ENCODE measurements around the gene TMOD2.
A peak's percentile ranks its signal among the peaks of the same experiment; 100 is the strongest.

The TMOD2 gene

GRCh38 chr15:51724199-51724598 is 27.2 kb upstream of the TMOD2 start:
- no peaks in the 10 kb centered on the region for H3K9me3 ChIP-seq (ENCODE audit: insufficient read depth, low read depth, low read length)
- no CpG with 5 or more reads among the region's 2 CpGs for WGBS (ENCODE audit: extremely low coverage, insufficient coverage, insufficient read length)
- no peak overlapping the region for H3K9ac ChIP-seq (ENCODE audit: low read length)
- H2BK12ac ChIP-seq (ENCODE audit: low read length), result no peak overlapping the region
- no peak overlapping the region for H3K4ac ChIP-seq (ENCODE audit: low read depth, low read length)
- no peak overlapping the region for H3K18ac ChIP-seq (ENCODE audit: low read length)
- peak overlapping the region; percentile 30 for H3K27ac ChIP-seq (ENCODE audit: low read depth, low read length)
- H3K4me2 ChIP-seq (ENCODE audit: low read length), result no peak overlapping the region
- H3K14ac ChIP-seq (ENCODE audit: low read length), result no peak overlapping the region
- H2BK5ac ChIP-seq (ENCODE audit: low read depth, low read length, poor library complexity), result no peak overlapping the region
- H3K23ac ChIP-seq (ENCODE audit: low read length), result no peak overlapping the region
- no peak overlapping the region for H2BK120ac ChIP-seq (ENCODE audit: insufficient read depth, low read length, poor library complexity)
- H3K4me3 ChIP-seq (ENCODE audit: low read depth, low read length), result no peak overlapping the region
- H4K8ac ChIP-seq (ENCODE audit: low read depth, low read length), result no peak overlapping the region
- no peaks in the 10 kb centered on the region for H3K36me3 ChIP-seq (ENCODE audit: control insufficient read depth in 1 of 2, insufficient read depth in 2 of 2, low read length in 2 of 2)
- H3K79me2 ChIP-seq (ENCODE audit: control insufficient read depth, insufficient read depth, low read length, poor library complexity), result no peaks in the 10 kb centered on the region
- H4K91ac ChIP-seq (ENCODE audit: low read depth, low read length), result no peak overlapping the region
- no peak overlapping the region for H4K12ac ChIP-seq (ENCODE audit: low read depth, low read length)
- H2AK5ac ChIP-seq (ENCODE audit: low read length), result no peak overlapping the region
- no peaks in the 10 kb centered on the region for H3K27me3 ChIP-seq (ENCODE audit: insufficient read depth, low read length)
- no peak overlapping the region for H2AFZ ChIP-seq (ENCODE audit: insufficient read depth, low read length, poor library complexity)
- H3K4me1 ChIP-seq (ENCODE audit: control insufficient read depth in 1 of 2, insufficient read depth in 2 of 2, low read length in 2 of 2), result peaks cover 17 to 22% of the 10 kb centered on the region in 2 experiments
- DNase-seq, result no peak
- peaks cover 15% of the 10 kb centered on the region for H3K79me1 ChIP-seq (ENCODE audit: low read length)

- Histone ChIP-seq H4K8ac (ENCODE audit: low read depth, low read length) (no peak overlapping the region), H3K9me3 (ENCODE audit: insufficient read depth, low read depth, low read length) (no peaks in the 10 kb centered on the region), H2AK5ac (ENCODE audit: low read length) (no peak overlapping the region), H2BK120ac (ENCODE audit: insufficient read depth, low read length, poor library complexity) (no peak overlapping the region), H3K36me3 (ENCODE audit: control insufficient read depth in 1 of 2, insufficient read depth in 2 of 2, low read length in 2 of 2) (no peaks in the 10 kb centered on the region), H3K4me1 (ENCODE audit: control insufficient read depth in 1 of 2, insufficient read depth in 2 of 2, low read length in 2 of 2) (peaks cover 17 to 22% of the 10 kb centered on the region in 2 experiments), H2BK5ac (ENCODE audit: low read depth, low read length, poor library complexity) (no peak overlapping the region), H3K27ac (ENCODE audit: low read depth, low read length) (no peak overlapping the region), H2BK12ac (ENCODE audit: low read length) (no peak overlapping the region), H3K79me2 (ENCODE audit: control insufficient read depth, insufficient read depth, low read length, poor library complexity) (no peaks in the 10 kb centered on the region), H4K91ac (ENCODE audit: low read depth, low read length) (no peak overlapping the region), H3K27me3 (ENCODE audit: insufficient read depth, low read length) (no peaks in the 10 kb centered on the region), H3K79me1 (ENCODE audit: low read length) (peaks cover 15% of the 10 kb centered on the region), H4K12ac (ENCODE audit: low read depth, low read length) (no peak overlapping the region), H3K4me3 (ENCODE audit: low read depth, low read length) (no peak overlapping the region), H3K18ac (ENCODE audit: low read length) (no peak overlapping the region), H3K23ac (ENCODE audit: low read length) (no peak overlapping the region), H3K4ac (ENCODE audit: low read depth, low read length) (no peak overlapping the region), H3K4me2 (ENCODE audit: low read length) (no peak overlapping the region), H3K9ac (ENCODE audit: low read length) (no peak overlapping the region), H3K14ac (ENCODE audit: low read length) (no peak overlapping the region), H2AFZ (ENCODE audit: insufficient read depth, low read length, poor library complexity) (no peak overlapping the region)
- no peak for DNase-seq
- no CpG with 5 or more reads among the region's 1 CpG for WGBS (ENCODE audit: extremely low coverage, insufficient coverage, insufficient read length)
These were observed 26.7 kb upstream of the TMOD2 start for GRCh38 chr15:51724673-51725072.

- Histone ChIP-seq H3K79me1 (ENCODE audit: low read length) (peaks cover 10% of the 10 kb centered on the region), H2BK120ac (ENCODE audit: insufficient read depth, low read length, poor library complexity) (peak overlapping the region; percentile 18), H2BK5ac (ENCODE audit: low read depth, low read length, poor library complexity) (peak overlapping the region; percentile 29), H4K91ac (ENCODE audit: low read depth, low read length) (peak overlapping the region; percentile 62), H3K23ac (ENCODE audit: low read length) (no peak overlapping the region), H3K4ac (ENCODE audit: low read depth, low read length) (no peak overlapping the region), H2AFZ (ENCODE audit: insufficient read depth, low read length, poor library complexity) (no peak overlapping the region), H3K9ac (ENCODE audit: low read length) (no peak overlapping the region), H3K9me3 (ENCODE audit: insufficient read depth, low read depth, low read length) (no peaks in the 10 kb centered on the region), H3K27me3 (ENCODE audit: insufficient read depth, low read length) (no peaks in the 10 kb centered on the region), H3K18ac (ENCODE audit: low read length) (no peak overlapping the region), H3K4me1 (ENCODE audit: control insufficient read depth in 1 of 2, insufficient read depth in 2 of 2, low read length in 2 of 2) (peaks cover 10 to 16% of the 10 kb centered on the region in 2 experiments), H3K14ac (ENCODE audit: low read length) (peak overlapping the region; percentile 15), H4K12ac (ENCODE audit: low read depth, low read length) (no peak overlapping the region), H3K4me2 (ENCODE audit: low read length) (peak overlapping the region; percentile 42), H2AK5ac (ENCODE audit: low read length) (no peak overlapping the region), H3K4me3 (ENCODE audit: low read depth, low read length) (no peak overlapping the region), H3K36me3 (ENCODE audit: control insufficient read depth in 1 of 2, insufficient read depth in 2 of 2, low read length in 2 of 2) (no peaks in the 10 kb centered on the region), H4K8ac (ENCODE audit: low read depth, low read length) (no peak overlapping the region), H3K79me2 (ENCODE audit: control insufficient read depth, insufficient read depth, low read length, poor library complexity) (no peaks in the 10 kb centered on the region), H2BK12ac (ENCODE audit: low read length) (peak overlapping the region; percentile 25), H3K27ac (ENCODE audit: low read depth, low read length) (peak overlapping the region; percentile 81)
- no CpG with 5 or more reads among the region's 5 CpGs for WGBS (ENCODE audit: extremely low coverage, insufficient coverage, insufficient read length)
- DNase-seq, result peak; percentile 84 to 93
These were observed 24.9 kb upstream of the TMOD2 start for GRCh38 chr15:51726302-51727073.

DNA sequence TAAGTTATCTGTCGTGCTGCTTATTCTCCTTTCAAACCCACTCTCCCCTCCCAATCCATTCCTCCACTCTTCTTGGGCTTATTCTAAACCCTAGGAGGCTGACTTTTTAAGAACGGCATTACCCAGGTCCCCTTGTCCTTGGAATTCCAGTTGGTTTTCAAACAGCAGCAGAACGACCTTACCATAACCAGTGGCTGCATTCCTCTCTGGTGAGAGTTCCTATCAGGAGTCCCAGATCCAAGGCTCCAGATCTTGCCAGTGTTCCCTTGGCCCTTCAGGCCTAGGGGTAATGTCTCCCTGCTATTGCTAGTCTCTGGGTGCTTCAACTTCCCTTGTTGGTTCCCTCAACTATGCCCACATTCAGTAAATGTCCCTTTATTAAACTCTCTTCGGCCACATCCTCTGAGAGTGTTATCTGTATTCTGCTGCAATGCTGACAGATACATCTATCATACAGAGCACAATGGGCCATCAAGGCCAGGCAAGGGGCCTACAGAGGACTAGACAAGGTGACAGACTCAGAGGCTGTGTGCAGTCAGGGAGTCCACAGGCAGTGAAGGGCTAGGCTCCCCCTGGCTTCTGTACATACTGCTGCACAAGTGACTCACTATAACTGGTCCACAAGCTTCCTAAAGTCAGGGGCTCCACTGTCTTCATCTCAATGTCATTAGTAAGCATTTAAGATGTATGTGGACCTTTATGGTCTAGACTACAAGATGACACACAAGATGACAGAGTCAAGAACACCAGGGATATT is 24.1 kb upstream of the TMOD2 start:
- H2BK12ac ChIP-seq (ENCODE audit: low read length), result peak overlapping the region; percentile 75
- peak overlapping the region; percentile 81 for H3K27ac ChIP-seq (ENCODE audit: low read depth, low read length)
- H2BK120ac ChIP-seq (ENCODE audit: insufficient read depth, low read length, poor library complexity), result peak overlapping the region; percentile 18
- H2AK5ac ChIP-seq (ENCODE audit: low read length), result peak overlapping the region; percentile 72
- H3K14ac ChIP-seq (ENCODE audit: low read length), result peak overlapping the region; percentile 63
- H3K4me3 ChIP-seq (ENCODE audit: low read depth, low read length), result no peak overlapping the region
- H3K18ac ChIP-seq (ENCODE audit: low read length), result peak overlapping the region; percentile 63
- peak overlapping the region; percentile 42 for H3K4me2 ChIP-seq (ENCODE audit: low read length)
- no CpG with 5 or more reads among the region's 4 CpGs for WGBS (ENCODE audit: extremely low coverage, insufficient coverage, insufficient read length)
- no peaks in the 10 kb centered on the region for H3K36me3 ChIP-seq (ENCODE audit: control insufficient read depth in 1 of 2, insufficient read depth in 2 of 2, low read length in 2 of 2)
- H3K79me2 ChIP-seq (ENCODE audit: control insufficient read depth, insufficient read depth, low read length, poor library complexity), result no peaks in the 10 kb centered on the region
- no peaks in the 10 kb centered on the region for H3K9me3 ChIP-seq (ENCODE audit: insufficient read depth, low read depth, low read length)
- peaks cover 10 to 20% of the 10 kb centered on the region in 2 experiments for H3K4me1 ChIP-seq (ENCODE audit: control insufficient read depth in 1 of 2, insufficient read depth in 2 of 2, low read length in 2 of 2)
- no peaks in the 10 kb centered on the region for H3K27me3 ChIP-seq (ENCODE audit: insufficient read depth, low read length)
- H3K4ac ChIP-seq (ENCODE audit: low read depth, low read length), result no peak overlapping the region
- H4K91ac ChIP-seq (ENCODE audit: low read depth, low read length), result peak overlapping the region; percentile 62
- H3K79me1 ChIP-seq (ENCODE audit: low read length), result peaks cover 8% of the 10 kb centered on the region
- no peak overlapping the region for H3K9ac ChIP-seq (ENCODE audit: low read length)
- peak in 1 of 2 donors; percentile 26 for DNase-seq
- no peak overlapping the region for H3K23ac ChIP-seq (ENCODE audit: low read length)
- no peak overlapping the region for H2AFZ ChIP-seq (ENCODE audit: insufficient read depth, low read length, poor library complexity)
- H2BK5ac ChIP-seq (ENCODE audit: low read depth, low read length, poor library complexity), result peak overlapping the region; percentile 37
- no peak overlapping the region for H4K8ac ChIP-seq (ENCODE audit: low read depth, low read length)
- H4K12ac ChIP-seq (ENCODE audit: low read depth, low read length), result no peak overlapping the region
